Measurements from ENCODE around the gene PRR3.
"Not testable (repeated sequence)": the region's sequence is repeated elsewhere in the genome, so short reads cannot be mapped to it uniquely, and the experiment has no call there.

PRR3 gene

GRCh38 chr6:30518505-30519145, 38.5 kb upstream of the PRR3 start:
- H3K27ac Mint-ChIP-seq (ENCODE audit: low read depth); ATAC-seq (replicated peaks; ENCODE audit: extremely low read depth, poor library complexity, severe bottlenecking); H3K9me3 Mint-ChIP-seq; DNase-seq (ENCODE audit: low spot score in 2 of 2); H3K27me3 Mint-ChIP-seq: not testable (repeated sequence)
- Mint-ChIP-seq H3K4me3 (peak overlapping the region; percentile 9), H3K36me3 (ENCODE audit: insufficient read depth) (peaks cover 13% of the 10 kb centered on the region), H3K4me1 (peaks cover 45% of the 10 kb centered on the region)

GRCh38 chr6:30520522-30520921, 36.6 kb upstream of the PRR3 start:
- Mint-ChIP-seq H3K4me1 (peaks cover 49% of the 10 kb centered on the region), H3K4me3 (no peak overlapping the region), H3K27me3 (no peaks in the 10 kb centered on the region), H3K27ac (ENCODE audit: low read depth) (no peak overlapping the region), H3K9me3 (no peaks in the 10 kb centered on the region), H3K36me3 (ENCODE audit: insufficient read depth) (peaks cover 12% of the 10 kb centered on the region)
- no peak for ATAC-seq (replicated peaks; ENCODE audit: extremely low read depth, poor library complexity, severe bottlenecking)
- no peak for DNase-seq (ENCODE audit: low spot score in 2 of 2)

GRCh38 chr6:30521082-30521481, 36.0 kb upstream of the PRR3 start:
- H3K36me3 Mint-ChIP-seq (ENCODE audit: insufficient read depth); DNase-seq (ENCODE audit: low spot score in 2 of 2); H3K27ac Mint-ChIP-seq (ENCODE audit: low read depth); H3K9me3 Mint-ChIP-seq; H3K27me3 Mint-ChIP-seq; H3K4me3 Mint-ChIP-seq; ATAC-seq (replicated peaks; ENCODE audit: extremely low read depth, poor library complexity, severe bottlenecking): not testable (repeated sequence)
- peaks cover 45% of the 10 kb centered on the region for H3K4me1 Mint-ChIP-seq

- H3K4me3 Mint-ChIP-seq; H3K9me3 Mint-ChIP-seq; H3K36me3 Mint-ChIP-seq (ENCODE audit: insufficient read depth); DNase-seq (ENCODE audit: low spot score in 2 of 2); H3K27me3 Mint-ChIP-seq; ATAC-seq (replicated peaks; ENCODE audit: extremely low read depth, poor library complexity, severe bottlenecking); H3K27ac Mint-ChIP-seq (ENCODE audit: low read depth): not testable (repeated sequence)
- peaks cover 37% of the 10 kb centered on the region for H3K4me1 Mint-ChIP-seq
These were observed 35.1 kb upstream of the PRR3 start for GRCh38 chr6:30521952-30522351.

GRCh38 chr6:30526444-30526843, 30.7 kb upstream of the PRR3 start:
- not testable (repeated sequence) for H3K4me3 Mint-ChIP-seq; H3K36me3 Mint-ChIP-seq (ENCODE audit: insufficient read depth); DNase-seq (ENCODE audit: low spot score in 2 of 2); H3K27ac Mint-ChIP-seq (ENCODE audit: low read depth); ATAC-seq (replicated peaks; ENCODE audit: extremely low read depth, poor library complexity, severe bottlenecking); H3K27me3 Mint-ChIP-seq; H3K9me3 Mint-ChIP-seq
- peaks cover 57% of the 10 kb centered on the region for H3K4me1 Mint-ChIP-seq

- peaks cover 15% of the 10 kb centered on the region for H3K36me3 Mint-ChIP-seq (ENCODE audit: insufficient read depth)
- not testable (repeated sequence) for H3K27me3 Mint-ChIP-seq; H3K9me3 Mint-ChIP-seq; DNase-seq (ENCODE audit: low spot score in 2 of 2)
- peaks cover 55% of the 10 kb centered on the region for H3K4me1 Mint-ChIP-seq
- H3K27ac Mint-ChIP-seq (ENCODE audit: low read depth), result peak overlapping the region; percentile 10
- peak overlapping the region; percentile 40 for H3K4me3 Mint-ChIP-seq
- peak; percentile 39 for ATAC-seq (replicated peaks; ENCODE audit: extremely low read depth, poor library complexity, severe bottlenecking)
These were observed 27.7 kb upstream of the PRR3 start for GRCh38 chr6:30529349-30529875.

GRCh38 chr6:30530014-30530413, 27.1 kb upstream of the PRR3 start:
- Mint-ChIP-seq H3K27me3 (no peaks in the 10 kb centered on the region), H3K4me1 (peaks cover 51% of the 10 kb centered on the region), H3K36me3 (ENCODE audit: insufficient read depth) (peaks cover 15% of the 10 kb centered on the region), H3K27ac (ENCODE audit: low read depth) (peak overlapping the region; percentile 10), H3K4me3 (peak overlapping the region; percentile 32), H3K9me3 (no peaks in the 10 kb centered on the region)
- no peak for ATAC-seq (replicated peaks; ENCODE audit: extremely low read depth, poor library complexity, severe bottlenecking)
- no peak for DNase-seq (ENCODE audit: low spot score in 2 of 2)

- ATAC-seq (replicated peaks; ENCODE audit: extremely low read depth, poor library complexity, severe bottlenecking), result peak; percentile 46
- Mint-ChIP-seq H3K27ac (ENCODE audit: low read depth) (peak overlapping the region; percentile 86), H3K9me3 (no peaks in the 10 kb centered on the region), H3K36me3 (ENCODE audit: insufficient read depth) (peaks cover 16% of the 10 kb centered on the region), H3K4me1 (peaks cover 38% of the 10 kb centered on the region), H3K4me3 (peak overlapping the region; percentile 69), H3K27me3 (no peaks in the 10 kb centered on the region)
- no peak for DNase-seq (ENCODE audit: low spot score in 2 of 2)
These were observed 23.4 kb upstream of the PRR3 start for GRCh38 chr6:30533460-30534294.

GRCh38 chr6:30537931-30538330, 19.2 kb upstream of the PRR3 start:
- no peak for DNase-seq (ENCODE audit: low spot score in 2 of 2)
- no peaks in the 10 kb centered on the region for H3K9me3 Mint-ChIP-seq
- H3K4me1 Mint-ChIP-seq, result peaks cover 26% of the 10 kb centered on the region
- H3K4me3 Mint-ChIP-seq, result no peak overlapping the region
- peaks cover 11% of the 10 kb centered on the region for H3K36me3 Mint-ChIP-seq (ENCODE audit: insufficient read depth)
- no peak overlapping the region for H3K27ac Mint-ChIP-seq (ENCODE audit: low read depth)
- no peaks in the 10 kb centered on the region for H3K27me3 Mint-ChIP-seq
- no peak for ATAC-seq (replicated peaks; ENCODE audit: extremely low read depth, poor library complexity, severe bottlenecking)

GRCh38 chr6:30541515-30542403, 15.3 kb upstream of the PRR3 start:
- no peaks in the 10 kb centered on the region for H3K27me3 Mint-ChIP-seq
- peak overlapping the region; percentile 82 for H3K4me3 Mint-ChIP-seq
- DNase-seq (ENCODE audit: low spot score in 2 of 2) (peak; percentile 65 to 66), ATAC-seq (replicated peaks; ENCODE audit: extremely low read depth, poor library complexity, severe bottlenecking) (peak; percentile 64)
- H3K4me1 Mint-ChIP-seq, result peaks cover 33% of the 10 kb centered on the region
- no peaks in the 10 kb centered on the region for H3K9me3 Mint-ChIP-seq
- H3K27ac Mint-ChIP-seq (ENCODE audit: low read depth), result peak overlapping the region; percentile 87
- H3K36me3 Mint-ChIP-seq (ENCODE audit: insufficient read depth), result peaks cover 8% of the 10 kb centered on the region

GRCh38 chr6:30542404-30542725, 14.7 kb upstream of the PRR3 start:
- ATAC-seq (replicated peaks; ENCODE audit: extremely low read depth, poor library complexity, severe bottlenecking) (peak; percentile 76), DNase-seq (ENCODE audit: low spot score in 2 of 2) (peak in 1 of 2 donors; percentile 35)
- Mint-ChIP-seq H3K4me1 (peaks cover 33% of the 10 kb centered on the region), H3K36me3 (ENCODE audit: insufficient read depth) (peaks cover 10% of the 10 kb centered on the region), H3K9me3 (no peaks in the 10 kb centered on the region), H3K27me3 (no peaks in the 10 kb centered on the region), H3K4me3 (peak overlapping the region; percentile 82), H3K27ac (ENCODE audit: low read depth) (peak overlapping the region; percentile 87)

GRCh38 chr6:30542915-30543314, 14.2 kb upstream of the PRR3 start:
- H3K4me3 Mint-ChIP-seq, result peak overlapping the region; percentile 82
- ATAC-seq (replicated peaks; ENCODE audit: extremely low read depth, poor library complexity, severe bottlenecking) (no peak), DNase-seq (ENCODE audit: low spot score in 2 of 2) (no peak)
- peak overlapping the region; percentile 87 for H3K27ac Mint-ChIP-seq (ENCODE audit: low read depth)
- H3K27me3 Mint-ChIP-seq, result no peaks in the 10 kb centered on the region
- H3K4me1 Mint-ChIP-seq, result peaks cover 33% of the 10 kb centered on the region
- H3K9me3 Mint-ChIP-seq, result no peaks in the 10 kb centered on the region
- peaks cover 10% of the 10 kb centered on the region for H3K36me3 Mint-ChIP-seq (ENCODE audit: insufficient read depth)

All from central memory CD8-positive, alpha-beta T cell (primary cell).